Stomach (tissue), 4 donors: Measurements from ENCODE around the gene CUZD1.

Experiments used
- EP300 ChIP-seq: sonication (generic); formaldehyde crosslinking; IDR thresholded peaks from one replicate; pipeline ENCODE4 v1.6.1; 2017; ENCODE audit warnings: antibody characterized with exemption
- POLR2A ChIP-seq, 4 donors: fragments of 450-650 bp; IDR thresholded peaks; one replicate each; pipeline ENCODE4 v1.6.1; 2016; ENCODE audit warnings: antibody characterized with exemption in 4 of 4, control low read depth in 2 of 4, mild to moderate bottlenecking in 1 of 4, moderate library complexity in 1 of 4
- POLR2AphosphoS5 ChIP-seq, 3 donors: sonication (generic); formaldehyde crosslinking; IDR thresholded peaks; one replicate each; pipeline ENCODE4 v1.6.1; 2016; ENCODE audit warnings: antibody characterized with exemption in 3 of 3
- TF ChIP-seq, protein P1 (sequence below), 7 experiments: fragments of 450-650 bp in 4 of 7; fragments of 200-600 bp in 3 of 7; sonication (generic) in 3 of 7; IDR thresholded peaks; one replicate each; pipeline ENCODE4 v1.5.1; 2016 to 2019; ENCODE audit warnings: antibody characterized with exemption in 7 of 7, control low read depth in 2 of 7, mild to moderate bottlenecking in 1 of 7

GRCh38 chr10:122849900-122850605 lies 4.4 kb upstream of the CUZD1 start:
- TF ChIP-seq, protein P1, sequence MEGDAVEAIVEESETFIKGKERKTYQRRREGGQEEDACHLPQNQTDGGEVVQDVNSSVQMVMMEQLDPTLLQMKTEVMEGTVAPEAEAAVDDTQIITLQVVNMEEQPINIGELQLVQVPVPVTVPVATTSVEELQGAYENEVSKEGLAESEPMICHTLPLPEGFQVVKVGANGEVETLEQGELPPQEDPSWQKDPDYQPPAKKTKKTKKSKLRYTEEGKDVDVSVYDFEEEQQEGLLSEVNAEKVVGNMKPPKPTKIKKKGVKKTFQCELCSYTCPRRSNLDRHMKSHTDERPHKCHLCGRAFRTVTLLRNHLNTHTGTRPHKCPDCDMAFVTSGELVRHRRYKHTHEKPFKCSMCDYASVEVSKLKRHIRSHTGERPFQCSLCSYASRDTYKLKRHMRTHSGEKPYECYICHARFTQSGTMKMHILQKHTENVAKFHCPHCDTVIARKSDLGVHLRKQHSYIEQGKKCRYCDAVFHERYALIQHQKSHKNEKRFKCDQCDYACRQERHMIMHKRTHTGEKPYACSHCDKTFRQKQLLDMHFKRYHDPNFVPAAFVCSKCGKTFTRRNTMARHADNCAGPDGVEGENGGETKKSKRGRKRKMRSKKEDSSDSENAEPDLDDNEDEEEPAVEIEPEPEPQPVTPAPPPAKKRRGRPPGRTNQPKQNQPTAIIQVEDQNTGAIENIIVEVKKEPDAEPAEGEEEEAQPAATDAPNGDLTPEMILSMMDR (IDR thresholded peaks at IDR 0.05): no peak
- TF ChIP-seq EP300 (no peak), POLR2AphosphoS5 (IDR thresholded peaks at IDR 0.05) (no peak), POLR2A (IDR thresholded peaks at IDR 0.05) (no peak)
